GM12875 (cell line): ENCODE data around the gene ZNF839.
"Not testable (repeated sequence)": the region's sequence is repeated elsewhere in the genome, so short reads cannot be mapped to it uniquely, and the experiment has no call there.

ENCODE experiments used
- H3K4me3 ChIP-seq: one replicate; pipeline ENCODE4 v1.5.1; 2011; ENCODE audit warnings: low read depth, low read length, control low read depth
- TF ChIP-seq, protein P1 (sequence below): IDR thresholded peaks from 2 replicates; pipeline ENCODE4 v1.5.1; 2011; ENCODE audit warnings: low read depth, mild to moderate bottlenecking, control low read depth, inconsistent platforms, low read length, moderate library complexity, borderline replicate concordance; ENCODE audit not compliant: insufficient read depth

Gene ZNF839

DNA sequence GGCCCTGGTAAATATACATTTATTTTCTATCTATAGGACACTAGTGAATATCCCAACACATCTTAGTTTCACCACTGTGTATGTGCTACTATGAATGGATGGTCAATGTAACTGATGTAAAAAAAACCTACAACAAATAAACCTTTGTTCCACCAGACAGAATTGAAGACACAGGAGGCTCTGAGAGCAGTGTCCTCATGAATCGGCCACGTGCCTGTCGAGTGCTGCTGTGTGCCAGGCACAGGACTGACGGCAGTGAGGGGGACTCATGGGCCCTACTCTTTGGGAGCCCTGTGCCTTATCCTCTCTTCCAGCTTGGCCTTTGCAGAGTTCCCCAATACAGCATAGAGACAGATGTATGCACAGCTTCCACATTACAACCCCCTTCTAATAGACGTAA lies 24.9 kb downstream of the ZNF839 start:
- H3K4me3 ChIP-seq, result no peak overlapping the region
- TF ChIP-seq, protein P1, sequence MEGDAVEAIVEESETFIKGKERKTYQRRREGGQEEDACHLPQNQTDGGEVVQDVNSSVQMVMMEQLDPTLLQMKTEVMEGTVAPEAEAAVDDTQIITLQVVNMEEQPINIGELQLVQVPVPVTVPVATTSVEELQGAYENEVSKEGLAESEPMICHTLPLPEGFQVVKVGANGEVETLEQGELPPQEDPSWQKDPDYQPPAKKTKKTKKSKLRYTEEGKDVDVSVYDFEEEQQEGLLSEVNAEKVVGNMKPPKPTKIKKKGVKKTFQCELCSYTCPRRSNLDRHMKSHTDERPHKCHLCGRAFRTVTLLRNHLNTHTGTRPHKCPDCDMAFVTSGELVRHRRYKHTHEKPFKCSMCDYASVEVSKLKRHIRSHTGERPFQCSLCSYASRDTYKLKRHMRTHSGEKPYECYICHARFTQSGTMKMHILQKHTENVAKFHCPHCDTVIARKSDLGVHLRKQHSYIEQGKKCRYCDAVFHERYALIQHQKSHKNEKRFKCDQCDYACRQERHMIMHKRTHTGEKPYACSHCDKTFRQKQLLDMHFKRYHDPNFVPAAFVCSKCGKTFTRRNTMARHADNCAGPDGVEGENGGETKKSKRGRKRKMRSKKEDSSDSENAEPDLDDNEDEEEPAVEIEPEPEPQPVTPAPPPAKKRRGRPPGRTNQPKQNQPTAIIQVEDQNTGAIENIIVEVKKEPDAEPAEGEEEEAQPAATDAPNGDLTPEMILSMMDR, result no peak

DNA sequence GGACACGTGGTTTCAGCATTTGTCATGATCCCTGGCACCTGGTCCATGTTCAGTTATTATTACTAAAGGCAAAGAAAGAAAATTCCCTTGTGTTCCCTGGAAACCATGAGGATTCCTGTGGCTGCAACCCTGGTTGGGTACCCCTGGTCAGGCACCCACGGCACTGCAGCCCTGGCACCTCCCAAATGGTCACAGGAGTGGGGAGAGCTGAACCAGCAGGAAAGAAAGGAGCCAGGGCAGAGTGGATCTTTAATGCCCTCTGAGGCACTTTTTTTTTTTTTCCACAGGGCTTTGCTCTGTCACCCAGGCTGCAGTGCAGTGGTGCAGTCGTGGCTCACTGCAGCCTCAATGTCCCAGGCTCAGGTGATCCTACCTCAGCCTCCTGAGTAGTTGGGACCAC lies 25.7 kb downstream of the ZNF839 start:
- TF ChIP-seq, protein P1, result no peak
- H3K4me3 ChIP-seq, result no peak overlapping the region

- TF ChIP-seq, protein P1, result no peak
- H3K4me3 ChIP-seq, result no peak overlapping the region
Measured at GRCh38 chr14:102346645-102347044, 27.1 kb downstream of the ZNF839 start.

DNA sequence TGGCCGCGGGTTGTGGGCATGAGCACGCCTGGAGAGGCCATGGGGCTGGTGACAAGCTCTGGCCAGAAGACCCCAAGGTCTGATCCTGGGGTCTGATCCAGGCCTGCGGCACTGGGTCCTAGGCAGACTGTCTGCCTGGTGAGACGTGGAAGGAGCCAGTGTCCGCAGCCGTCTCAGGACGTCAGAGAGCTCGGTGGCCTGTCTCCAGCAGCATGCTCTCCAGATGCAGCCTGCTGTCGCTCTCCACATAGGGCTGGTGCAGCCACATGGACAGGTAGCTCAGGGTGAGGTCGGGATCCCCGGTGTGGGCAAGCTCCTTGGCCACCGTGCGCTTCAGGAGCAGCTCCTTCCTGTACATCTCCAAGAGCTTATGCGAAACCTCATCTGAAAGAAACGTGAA lies 28.8 kb downstream of the ZNF839 start:
- TF ChIP-seq, protein P1, result no peak
- H3K4me3 ChIP-seq, result no peak overlapping the region

GRCh38 chr14:102351023-102351422 lies 31.5 kb downstream of the ZNF839 start:
- TF ChIP-seq, protein P1, result no peak

GRCh38 chr14:102351593-102351992 lies 32.0 kb downstream of the ZNF839 start:
- H3K4me3 ChIP-seq, result not testable (repeated sequence)

More at GRCh38 chr14:102351023-102351422, 31.5 kb downstream of the ZNF839 start:
- H3K4me3 ChIP-seq, result no peak overlapping the region

DNA sequence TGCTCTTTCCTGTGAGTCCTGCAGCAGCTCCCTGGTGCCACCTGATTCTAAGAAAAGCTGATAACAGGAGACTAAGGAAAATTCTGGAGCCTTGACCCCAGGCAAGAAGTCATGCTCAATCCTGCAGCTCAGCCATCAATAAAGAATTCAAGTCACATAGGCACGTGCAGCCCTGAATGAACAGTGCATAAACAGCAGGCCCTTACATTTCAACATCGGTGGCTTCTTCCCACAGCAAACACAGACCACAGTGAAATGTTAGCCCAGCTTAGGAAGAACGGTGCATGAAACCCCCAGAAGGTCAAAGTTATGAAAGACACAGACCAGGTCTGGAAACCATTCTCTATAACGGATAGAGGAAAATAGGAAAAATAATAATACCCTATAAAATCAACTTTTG lies 32.7 kb downstream of the ZNF839 start:
- no peak overlapping the region for H3K4me3 ChIP-seq
- TF ChIP-seq, protein P1, result no peak

- TF ChIP-seq, protein P1, result no peak
- no peak overlapping the region for H3K4me3 ChIP-seq
Measured at GRCh38 chr14:102353126-102353619, 33.6 kb downstream of the ZNF839 start.
